Measurements from ENCODE around the gene KCNC4.

DNA sequence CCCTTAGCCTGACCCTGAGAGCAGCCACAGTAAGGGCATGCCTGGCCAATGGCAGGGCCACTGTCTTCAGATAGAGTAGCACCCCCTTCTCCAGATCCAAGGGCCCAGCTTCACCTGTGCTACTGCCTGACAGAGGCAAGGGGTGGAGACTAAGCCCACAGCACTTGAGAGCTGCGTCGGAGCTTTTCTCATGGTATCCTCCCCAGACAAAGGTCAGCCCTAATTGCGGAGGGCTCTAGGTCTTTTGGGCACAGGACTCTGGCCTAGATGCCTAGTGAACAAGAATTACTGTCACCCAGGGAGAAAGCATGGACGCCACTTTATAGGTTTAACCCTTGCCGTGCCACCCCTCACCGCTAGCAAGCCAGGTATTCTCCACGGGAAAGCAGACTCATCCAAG, 15.1 kb downstream of the KCNC4 start:
- no peak for TF ChIP-seq CTCF (IDR thresholded peaks at IDR 0.05; ENCODE audit: poor library complexity, severe bottlenecking)
- no peak for TF ChIP-seq TAF1 (IDR thresholded peaks at IDR 0.05; ENCODE audit: low read depth)
